Activated CD4-positive, alpha-beta memory T cell treated with anti-CD3 and anti-CD28 coated beads, Interleukin-2, amount 10 ng/mL, durations not matched to agents 7 days and 5 days (primary cell): ENCODE data around the gene DNAJA3. TPM values are rescaled to one million over a fixed set of nuclear protein-coding genes. Genes with fewer than 3 reads are reported as not detected.

Experiments
- CTCF ChIA-PET: fragments of 350-600 bp; sonication (Branson Sonifier 250); formaldehyde crosslinking; loops from one replicate; lab custom pipeline; 2021; ENCODE audit warnings: antibody characterized with exemption, inconsistent platforms; lab: Charles Lee
- POLR2A ChIA-PET: fragments of 350-600 bp; sonication (Branson Sonifier 250); formaldehyde crosslinking; loops from one replicate; lab custom pipeline; 2021; ENCODE audit warnings: antibody characterized with exemption; lab: Charles Lee
- DNase-seq: peaks from one replicate; pipeline ENCODE4 v3.0.0-alpha.2; 2020
- H3K27ac Mint-ChIP-seq: one replicate; pipeline ENCODE4 v1.8.0; 2021; ENCODE audit warnings: mild to moderate bottlenecking, mixed read lengths
- H3K27me3 Mint-ChIP-seq: one replicate; pipeline ENCODE4 v1.8.0; 2021; ENCODE audit warnings: mixed read lengths
- H3K36me3 Mint-ChIP-seq: one replicate; pipeline ENCODE4 v1.8.0; 2021; ENCODE audit warnings: low read depth, mixed read lengths
- H3K4me1 Mint-ChIP-seq: one replicate; pipeline ENCODE4 v1.8.0; 2021; ENCODE audit warnings: mixed read lengths
- H3K4me3 Mint-ChIP-seq: one replicate; pipeline ENCODE4 v1.8.0; 2021; ENCODE audit warnings: mild to moderate bottlenecking, mixed read lengths
- H3K9me3 Mint-ChIP-seq: one replicate; pipeline ENCODE4 v1.8.0; 2021; ENCODE audit warnings: mixed read lengths
- total RNA-seq, 2 experiments: library from RNA; stranded (reverse); gene quantifications; one replicate each; pipeline ENCODE4 v1.2.3, GENCODE V29; 2021

DNAJA3 gene
- total RNA-seq, 2 experiments from 2014 or later = 39.5 to 41.1 TPM

GRCh38 chr16:4382795-4383357 is 42.8 kb upstream of the DNAJA3 start:
- peaks cover 4% of the 10 kb centered on the region for H3K4me1 Mint-ChIP-seq
- no peak overlapping the region for H3K27ac Mint-ChIP-seq
- ChIA-PET CTCF (no interaction called here), POLR2A (no interaction called here)
- H3K9me3 Mint-ChIP-seq = no peaks in the 10 kb centered on the region
- H3K4me3 Mint-ChIP-seq = no peak overlapping the region
- peaks cover 28% of the 10 kb centered on the region for H3K36me3 Mint-ChIP-seq
- no peaks in the 10 kb centered on the region for H3K27me3 Mint-ChIP-seq
- no peak for DNase-seq

- no peaks in the 10 kb centered on the region for H3K9me3 Mint-ChIP-seq
- ChIA-PET POLR2A (no interaction called here), CTCF (no interaction called here)
- H3K4me3 Mint-ChIP-seq = no peak overlapping the region
- DNase-seq = no peak
- peaks cover 4% of the 10 kb centered on the region for H3K4me1 Mint-ChIP-seq
- no peak overlapping the region for H3K27ac Mint-ChIP-seq
- no peaks in the 10 kb centered on the region for H3K27me3 Mint-ChIP-seq
- peaks cover 28% of the 10 kb centered on the region for H3K36me3 Mint-ChIP-seq
Observed at GRCh38 chr16:4383591-4384444, 41.9 kb upstream of the DNAJA3 start.

- H3K27me3 Mint-ChIP-seq = no peaks in the 10 kb centered on the region
- ChIA-PET CTCF (no interaction called here), POLR2A (no interaction called here)
- no peak overlapping the region for H3K27ac Mint-ChIP-seq
- H3K36me3 Mint-ChIP-seq = peaks cover 28% of the 10 kb centered on the region
- H3K4me1 Mint-ChIP-seq = peaks cover 4% of the 10 kb centered on the region
- no peak for DNase-seq
- H3K4me3 Mint-ChIP-seq = no peak overlapping the region
- no peaks in the 10 kb centered on the region for H3K9me3 Mint-ChIP-seq
Observed at GRCh38 chr16:4384509-4384942, 41.1 kb upstream of the DNAJA3 start.

- Mint-ChIP-seq H3K36me3 (peaks cover 32% of the 10 kb centered on the region), H3K27ac (no peak overlapping the region), H3K4me3 (no peak overlapping the region), H3K9me3 (no peaks in the 10 kb centered on the region), H3K4me1 (peaks cover 4% of the 10 kb centered on the region), H3K27me3 (no peaks in the 10 kb centered on the region)
- ChIA-PET POLR2A (interaction anchor here (0.8 kb wide), 1 partner anchor 15 kb away, joined by 3 read pairs; no protein-coding TSS in a partner anchor), CTCF (no interaction called here)
- no peak for DNase-seq
Observed at GRCh38 chr16:4385066-4385788, 40.4 kb upstream of the DNAJA3 start.

GRCh38 chr16:4385789-4386450 is 39.7 kb upstream of the DNAJA3 start:
- no peaks in the 10 kb centered on the region for H3K9me3 Mint-ChIP-seq
- H3K4me3 Mint-ChIP-seq = no peak overlapping the region
- peaks cover 4% of the 10 kb centered on the region for H3K4me1 Mint-ChIP-seq
- ChIA-PET POLR2A (interaction anchor here (0.8 kb wide), 1 partner anchor 15 kb away, joined by 3 read pairs; no protein-coding TSS in a partner anchor), CTCF (no interaction called here)
- H3K27ac Mint-ChIP-seq = no peak overlapping the region
- peaks cover 31% of the 10 kb centered on the region for H3K36me3 Mint-ChIP-seq
- H3K27me3 Mint-ChIP-seq = no peaks in the 10 kb centered on the region
- DNase-seq = no peak

- ChIA-PET CTCF (no interaction called here), POLR2A (no interaction called here)
- Mint-ChIP-seq H3K27ac (no peak overlapping the region), H3K4me3 (no peak overlapping the region), H3K27me3 (no peaks in the 10 kb centered on the region), H3K9me3 (no peaks in the 10 kb centered on the region), H3K4me1 (peaks cover 4% of the 10 kb centered on the region), H3K36me3 (peaks cover 31% of the 10 kb centered on the region)
- DNase-seq = no peak
Observed at GRCh38 chr16:4386451-4386805, 39.2 kb upstream of the DNAJA3 start.

GRCh38 chr16:4386951-4387565 is 38.6 kb upstream of the DNAJA3 start:
- no peaks in the 10 kb centered on the region for H3K9me3 Mint-ChIP-seq
- POLR2A ChIA-PET = no interaction called here

GRCh38 chr16:4387781-4388180 is 37.9 kb upstream of the DNAJA3 start:
- Mint-ChIP-seq H3K4me1 (peaks cover 4% of the 10 kb centered on the region), H3K27me3 (no peaks in the 10 kb centered on the region), H3K27ac (no peak overlapping the region), H3K36me3 (peaks cover 32% of the 10 kb centered on the region), H3K9me3 (no peaks in the 10 kb centered on the region), H3K4me3 (no peak overlapping the region)
- DNase-seq = no peak
- ChIA-PET POLR2A (no interaction called here), CTCF (no interaction called here)

More at GRCh38 chr16:4386951-4387565, 38.6 kb upstream of the DNAJA3 start:
- Mint-ChIP-seq H3K36me3 (peaks cover 29% of the 10 kb centered on the region), H3K4me1 (peaks cover 4% of the 10 kb centered on the region), H3K27ac (no peak overlapping the region), H3K4me3 (no peak overlapping the region), H3K27me3 (no peaks in the 10 kb centered on the region)
- CTCF ChIA-PET = no interaction called here
- DNase-seq = no peak

DNA sequence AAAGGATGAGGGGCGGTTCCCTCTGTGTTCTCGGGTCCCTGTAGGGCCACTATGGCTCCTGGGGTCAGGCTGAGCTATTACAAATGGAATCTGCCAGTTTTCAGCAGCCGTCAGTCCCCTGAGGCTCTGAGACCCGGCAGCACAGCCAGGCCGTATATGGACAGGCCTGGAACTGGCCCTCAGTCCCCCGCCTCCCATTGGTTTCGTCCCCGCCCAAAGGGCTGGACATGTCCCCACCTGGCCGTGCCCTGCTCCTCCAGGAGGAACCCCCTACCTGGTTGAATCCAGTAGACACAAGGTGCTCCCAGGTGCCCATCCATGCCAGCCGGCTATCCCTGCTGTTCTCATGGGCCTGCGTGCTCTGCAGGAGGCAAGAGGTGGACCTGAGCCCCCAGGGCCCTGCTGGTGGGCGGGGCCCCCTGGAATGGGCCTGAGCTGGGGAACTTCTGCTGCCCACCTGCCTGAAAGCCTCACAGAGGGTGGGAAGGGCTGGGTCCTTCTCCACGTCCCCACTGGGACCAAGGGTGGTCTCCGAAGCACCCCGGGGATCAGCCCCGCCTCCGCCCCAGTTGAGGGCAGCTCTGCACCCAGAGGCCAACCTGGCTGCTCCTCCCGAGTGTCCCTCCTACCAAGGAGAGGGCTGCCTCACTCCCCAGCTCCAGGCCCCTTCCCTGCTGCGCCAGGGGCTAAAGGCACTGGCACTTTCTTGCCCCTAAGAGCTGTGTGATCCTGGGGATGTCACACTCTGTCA is 37.2 kb upstream of the DNAJA3 start:
- H3K4me3 Mint-ChIP-seq = no peak overlapping the region
- H3K9me3 Mint-ChIP-seq = no peaks in the 10 kb centered on the region

DNA sequence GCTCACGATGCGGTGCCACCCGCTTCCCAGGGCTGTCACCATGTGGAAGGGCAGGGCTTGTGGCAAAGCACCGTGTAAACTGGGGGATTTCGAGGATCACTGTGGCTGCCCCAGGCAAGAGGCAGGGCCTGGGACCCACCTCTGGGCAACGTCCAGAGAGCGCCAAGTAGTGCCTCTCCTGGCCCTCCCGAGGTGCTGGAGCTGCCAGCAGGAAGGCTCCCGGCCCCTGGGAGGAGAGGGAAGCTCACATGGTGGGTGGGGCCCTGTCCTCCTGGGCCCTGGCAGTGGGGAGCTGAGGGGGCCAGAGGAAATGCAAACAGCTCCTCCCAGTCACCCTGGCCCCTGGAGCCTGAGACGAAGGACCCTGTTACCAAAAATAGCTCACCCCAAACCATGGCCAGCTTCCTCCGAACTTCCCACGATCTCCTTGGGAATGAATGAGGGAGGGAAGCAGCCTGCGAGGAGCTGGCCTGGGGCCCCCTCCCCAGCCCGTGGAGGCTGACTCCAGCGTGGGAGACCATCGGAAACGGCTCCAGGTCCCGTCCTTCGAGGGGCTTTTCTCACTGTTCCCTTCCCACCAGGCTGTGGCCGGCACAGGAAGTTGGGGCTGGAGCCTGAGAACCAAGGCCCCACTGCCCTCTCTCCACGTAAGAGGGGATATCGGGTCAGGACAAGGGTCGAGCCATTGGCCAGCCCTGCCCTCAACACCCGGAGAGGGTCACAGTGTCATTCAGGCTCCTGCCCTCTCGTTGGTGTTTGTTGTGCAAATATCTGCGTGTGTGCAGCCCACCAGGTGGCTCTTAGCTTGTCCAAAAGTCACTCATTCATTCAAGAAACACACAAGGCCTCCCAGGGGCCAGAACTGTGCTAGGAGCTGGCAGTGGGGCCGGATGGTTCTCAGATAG is 36.4 kb upstream of the DNAJA3 start:
- H3K9me3 Mint-ChIP-seq = no peaks in the 10 kb centered on the region
- H3K27ac Mint-ChIP-seq = no peak overlapping the region
- no peak overlapping the region for H3K4me3 Mint-ChIP-seq
- DNase-seq = no peak
- POLR2A ChIA-PET = interaction anchor here (0.6 to 2.1 kb wide), 2 partner anchors 19 to 43 kb away, joined by 3 to 8 read pairs; partner anchors contain the start of gene VASN
- H3K4me1 Mint-ChIP-seq = peaks cover 4% of the 10 kb centered on the region
- CTCF ChIA-PET = no interaction called here
- H3K36me3 Mint-ChIP-seq = peaks cover 33% of the 10 kb centered on the region
- H3K27me3 Mint-ChIP-seq = no peaks in the 10 kb centered on the region

More for the DNA sequence above, 37.2 kb upstream of the DNAJA3 start:
- Mint-ChIP-seq H3K36me3 (peaks cover 28% of the 10 kb centered on the region), H3K27me3 (no peaks in the 10 kb centered on the region), H3K4me1 (peaks cover 4% of the 10 kb centered on the region), H3K27ac (no peak overlapping the region)
- CTCF ChIA-PET = no interaction called here
- POLR2A ChIA-PET = interaction anchor here (2.1 kb wide), 1 partner anchor 18 kb away, joined by 8 read pairs; the partner anchor contains the start of gene VASN
- DNase-seq = no peak
